IPS-20b (cell line): Measurements from ENCODE around the gene SIRT7.

ENCODE experiments used
- H3K27ac ChIP-seq: one replicate; pipeline ENCODE4 v1.5.1; 2013; ENCODE audit warnings: low read length
- H3K27me3 ChIP-seq: 2 replicates; pipeline ENCODE4 v1.6.1; 2013; ENCODE audit warnings: mild to moderate bottlenecking, low read length, inconsistent platforms; ENCODE audit not compliant: insufficient read depth
- H3K36me3 ChIP-seq: 2 replicates; pipeline ENCODE4 v1.6.1; 2013; ENCODE audit warnings: low read depth, mild to moderate bottlenecking, inconsistent platforms, low read length, moderate library complexity; ENCODE audit not compliant: insufficient read depth
- H3K4me1 ChIP-seq: 2 replicates; pipeline ENCODE4 v1.6.1; 2013; ENCODE audit warnings: mild to moderate bottlenecking, control low read depth, inconsistent platforms, low read length, moderate library complexity; ENCODE audit not compliant: insufficient read depth
- H3K4me3 ChIP-seq: 2 replicates; pipeline ENCODE4 v1.5.1; 2013; ENCODE audit warnings: mild to moderate bottlenecking, low read length, inconsistent platforms
- H3K9ac ChIP-seq: 2 replicates; pipeline ENCODE4 v1.6.1; 2013; ENCODE audit warnings: low read depth, mild to moderate bottlenecking, inconsistent platforms, low read length, moderate library complexity
- H3K9me3 ChIP-seq: 2 replicates; pipeline ENCODE4 v1.6.1; 2013; ENCODE audit warnings: mild to moderate bottlenecking, low read depth, low read length, inconsistent platforms; ENCODE audit not compliant: insufficient read depth

The SIRT7 gene

GRCh38 chr17:81951785-81952684 lies 34.1 kb upstream of the SIRT7 start:
- Histone ChIP-seq H3K4me1 (no peaks in the 10 kb centered on the region), H3K36me3 (no peaks in the 10 kb centered on the region), H3K9ac (no peak overlapping the region), H3K27ac (no peak overlapping the region), H3K27me3 (peaks cover 8% of the 10 kb centered on the region), H3K9me3 (no peaks in the 10 kb centered on the region), H3K4me3 (no peak overlapping the region)

GRCh38 chr17:81950501-81950900 lies 32.5 kb upstream of the SIRT7 start:
- Histone ChIP-seq H3K4me1 (no peaks in the 10 kb centered on the region), H3K36me3 (no peaks in the 10 kb centered on the region), H3K27ac (no peak overlapping the region), H3K4me3 (no peak overlapping the region), H3K9ac (no peak overlapping the region), H3K27me3 (no peaks in the 10 kb centered on the region), H3K9me3 (no peaks in the 10 kb centered on the region)

GRCh38 chr17:81948635-81949378 lies 30.8 kb upstream of the SIRT7 start:
- no peaks in the 10 kb centered on the region for H3K9me3 ChIP-seq
- no peaks in the 10 kb centered on the region for H3K36me3 ChIP-seq
- no peaks in the 10 kb centered on the region; the same call in 1 of the 2 replicates for H3K4me1 ChIP-seq
- H3K9ac ChIP-seq: no peak overlapping the region
- H3K27me3 ChIP-seq: peaks cover 9% of the 10 kb centered on the region; the same call in 1 of the 2 replicates
- no peak overlapping the region for H3K4me3 ChIP-seq
- H3K27ac ChIP-seq: no peak overlapping the region

GRCh38 chr17:81947189-81947588 lies 29.2 kb upstream of the SIRT7 start, which contains the start of gene MYADML2:
TSS of gene MYADML2 (minus strand) at chr17:81947233. CDS start at chr17:81941741, 5,492 bp downstream.
- H3K9ac ChIP-seq: no peak within 1 kb of the TSS
- no peaks in the 10 kb centered on the region for H3K36me3 ChIP-seq
- no peak within 1 kb of the TSS for H3K4me3 ChIP-seq
- H3K27me3 ChIP-seq: peaks cover 12% of the 10 kb centered on the region; the same call in 1 of the 2 replicates
- no peak within 1 kb of the TSS for H3K27ac ChIP-seq
- no peaks in the 10 kb centered on the region for H3K9me3 ChIP-seq
- no peaks in the 10 kb centered on the region; the same call in 1 of the 2 replicates for H3K4me1 ChIP-seq

GRCh38 chr17:81944858-81945257 lies 26.9 kb upstream of the SIRT7 start:
- no peaks in the 10 kb centered on the region for H3K9me3 ChIP-seq
- peaks cover 24% of the 10 kb centered on the region for H3K27me3 ChIP-seq
- H3K4me3 ChIP-seq: no peak overlapping the region
- H3K27ac ChIP-seq: no peak overlapping the region
- H3K36me3 ChIP-seq: no peaks in the 10 kb centered on the region
- no peak overlapping the region for H3K9ac ChIP-seq
- no peaks in the 10 kb centered on the region; the same call in 1 of the 2 replicates for H3K4me1 ChIP-seq

- H3K27ac ChIP-seq: no peak overlapping the region
- H3K4me1 ChIP-seq: no peaks in the 10 kb centered on the region; the same call in 1 of the 2 replicates
- no peaks in the 10 kb centered on the region for H3K9me3 ChIP-seq
- no peak overlapping the region for H3K9ac ChIP-seq
- H3K4me3 ChIP-seq: peak overlapping the region; percentile 25; the same call in 1 of the 2 replicates
- H3K27me3 ChIP-seq: peaks cover 28% of the 10 kb centered on the region
- H3K36me3 ChIP-seq: no peaks in the 10 kb centered on the region
These were observed 24.2 kb upstream of the SIRT7 start for GRCh38 chr17:81942167-81942553.

GRCh38 chr17:81941484-81942166 lies 23.6 kb upstream of the SIRT7 start:
- H3K27me3 ChIP-seq: peaks cover 28% of the 10 kb centered on the region
- H3K4me1 ChIP-seq: no peaks in the 10 kb centered on the region; the same call in 1 of the 2 replicates
- no peak overlapping the region for H3K9ac ChIP-seq
- H3K4me3 ChIP-seq: peak overlapping the region; percentile 25; the same call in 1 of the 2 replicates
- no peaks in the 10 kb centered on the region for H3K9me3 ChIP-seq
- H3K36me3 ChIP-seq: no peaks in the 10 kb centered on the region
- H3K27ac ChIP-seq: no peak overlapping the region

GRCh38 chr17:81940538-81941483 lies 22.8 kb upstream of the SIRT7 start:
- Histone ChIP-seq H3K9me3 (no peaks in the 10 kb centered on the region), H3K27ac (no peak overlapping the region), H3K36me3 (no peaks in the 10 kb centered on the region), H3K9ac (no peak overlapping the region), H3K27me3 (peaks cover 28% of the 10 kb centered on the region), H3K4me3 (no peak overlapping the region), H3K4me1 (no peaks in the 10 kb centered on the region; the same call in 1 of the 2 replicates)

GRCh38 chr17:81939881-81940385 lies 22.0 kb upstream of the SIRT7 start:
- H3K9me3 ChIP-seq: no peaks in the 10 kb centered on the region
- H3K4me1 ChIP-seq: no peaks in the 10 kb centered on the region; the same call in 1 of the 2 replicates
- H3K27ac ChIP-seq: no peak overlapping the region
- H3K27me3 ChIP-seq: peaks cover 28% of the 10 kb centered on the region
- no peak overlapping the region for H3K9ac ChIP-seq
- H3K36me3 ChIP-seq: no peaks in the 10 kb centered on the region
- no peak overlapping the region for H3K4me3 ChIP-seq

GRCh38 chr17:81939218-81939617 lies 21.2 kb upstream of the SIRT7 start:
- no peak overlapping the region for H3K9ac ChIP-seq
- H3K4me3 ChIP-seq: no peak overlapping the region
- no peak overlapping the region for H3K27ac ChIP-seq
- H3K27me3 ChIP-seq: peaks cover 21% of the 10 kb centered on the region
- no peaks in the 10 kb centered on the region; the same call in 1 of the 2 replicates for H3K4me1 ChIP-seq
- H3K9me3 ChIP-seq: no peaks in the 10 kb centered on the region
- H3K36me3 ChIP-seq: no peaks in the 10 kb centered on the region; the same call in 1 of the 2 replicates
